Stimulated activated CD8-positive, alpha-beta memory T cell treated with anti-CD3 and anti-CD28 coated beads, Interleukin-15, amount 100 ng/mL, for 24 hours (primary cell): Measurements from ENCODE around the gene COL20A1.

ENCODE experiments used
- DNase-seq: peaks from one replicate; pipeline ENCODE4 v3.0.0-alpha.2; 2020; ENCODE audit warnings: low read depth

The COL20A1 gene

DNA sequence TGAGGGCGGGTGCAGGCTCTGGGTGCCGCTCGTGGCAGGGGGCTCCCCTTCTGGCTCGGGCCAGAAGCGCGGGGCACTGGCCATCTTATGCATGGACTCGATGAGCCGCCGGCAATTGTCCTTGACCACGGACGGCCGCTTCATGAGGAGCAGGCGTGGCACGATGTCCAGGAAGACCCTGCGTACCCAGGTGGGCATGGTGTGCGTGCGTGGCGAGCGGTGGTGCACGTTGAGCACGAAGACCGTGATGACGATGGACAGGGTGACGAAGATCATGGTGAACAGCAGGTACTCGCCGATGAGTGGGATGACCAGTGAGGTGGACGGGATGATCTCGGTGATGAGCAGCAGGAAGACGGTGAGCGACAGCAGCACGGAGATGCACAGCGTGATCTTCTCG is 57.2 kb downstream of the COL20A1 start:
- DNase-seq, result no peak

DNA sequence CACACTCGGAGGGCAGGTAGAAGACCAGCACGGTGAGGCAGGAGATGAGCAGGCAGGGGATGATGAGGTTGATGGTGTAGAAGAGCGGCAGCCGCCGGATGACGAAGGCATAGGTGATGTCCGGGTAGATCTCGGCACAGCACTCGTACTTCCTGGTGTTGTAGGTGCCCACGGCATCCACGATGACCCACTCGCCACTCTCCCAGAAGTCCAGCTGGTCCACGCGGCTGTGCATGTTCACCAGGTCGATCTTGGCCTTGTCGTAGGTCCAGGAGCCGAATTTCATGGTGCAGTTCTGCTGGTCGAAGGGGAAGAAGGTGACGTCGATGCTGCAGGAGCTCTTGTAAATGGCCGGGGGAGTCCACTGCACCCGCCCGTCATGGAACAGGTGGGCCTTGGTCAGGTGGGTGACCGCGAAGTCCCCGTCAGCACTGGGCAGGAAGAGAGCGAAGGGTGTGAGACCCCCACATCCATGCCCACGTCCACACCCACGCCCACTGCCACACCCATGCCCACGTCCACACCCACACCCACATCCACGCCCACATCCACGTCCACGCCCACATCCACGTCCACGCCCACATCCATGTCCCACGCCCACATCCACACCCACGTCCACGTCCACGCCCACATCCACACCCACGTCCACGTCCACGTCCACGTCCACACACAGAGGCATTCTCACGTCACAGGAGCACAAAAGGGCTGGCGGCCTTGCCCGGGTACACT is 57.8 kb downstream of the COL20A1 start:
- DNase-seq, result no peak

- DNase-seq, result no peak
Observed at GRCh38 chr20:63351326-63351700, 58.3 kb downstream of the COL20A1 start.

GRCh38 chr20:63351811-63352591 is 59.0 kb downstream of the COL20A1 start:
- DNase-seq, result no peak

GRCh38 chr20:63352811-63353221 is 59.8 kb downstream of the COL20A1 start:
- DNase-seq, result no peak

DNA sequence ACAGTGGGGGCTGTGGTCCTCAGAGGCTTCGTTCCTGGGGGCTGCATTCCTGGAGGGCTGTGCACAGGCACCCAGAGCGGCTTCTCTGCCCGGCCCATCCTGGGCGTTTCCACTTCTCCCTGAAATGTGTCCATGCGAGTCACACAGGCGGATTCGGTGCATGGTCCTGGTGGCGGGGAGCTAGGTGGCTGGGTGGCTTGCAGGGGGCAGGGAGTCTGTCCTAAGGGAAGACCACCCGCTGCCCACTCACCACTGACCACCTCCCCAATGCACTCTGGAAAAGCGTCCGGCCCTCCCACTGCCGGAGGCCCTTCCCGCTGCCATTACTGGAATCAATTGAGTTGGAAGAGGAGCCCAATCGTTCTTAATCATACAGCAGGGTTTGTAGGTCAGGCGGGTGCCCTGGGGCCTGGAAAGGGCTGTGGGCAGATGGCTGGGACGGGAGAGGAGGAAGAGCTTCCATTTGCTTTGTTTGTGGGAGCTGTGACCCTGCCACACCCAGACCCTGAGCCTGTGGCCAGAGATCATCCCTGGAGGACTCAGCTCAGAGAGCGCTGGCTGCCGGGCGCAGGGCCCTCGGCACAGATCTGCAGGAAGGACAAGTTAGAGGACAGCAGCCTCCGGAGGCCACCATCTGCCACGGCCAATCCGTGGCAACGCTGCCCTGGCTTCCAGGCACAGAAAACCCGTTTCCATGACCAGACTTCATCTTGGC is 61.8 kb downstream of the COL20A1 start:
- no peak for DNase-seq

DNA sequence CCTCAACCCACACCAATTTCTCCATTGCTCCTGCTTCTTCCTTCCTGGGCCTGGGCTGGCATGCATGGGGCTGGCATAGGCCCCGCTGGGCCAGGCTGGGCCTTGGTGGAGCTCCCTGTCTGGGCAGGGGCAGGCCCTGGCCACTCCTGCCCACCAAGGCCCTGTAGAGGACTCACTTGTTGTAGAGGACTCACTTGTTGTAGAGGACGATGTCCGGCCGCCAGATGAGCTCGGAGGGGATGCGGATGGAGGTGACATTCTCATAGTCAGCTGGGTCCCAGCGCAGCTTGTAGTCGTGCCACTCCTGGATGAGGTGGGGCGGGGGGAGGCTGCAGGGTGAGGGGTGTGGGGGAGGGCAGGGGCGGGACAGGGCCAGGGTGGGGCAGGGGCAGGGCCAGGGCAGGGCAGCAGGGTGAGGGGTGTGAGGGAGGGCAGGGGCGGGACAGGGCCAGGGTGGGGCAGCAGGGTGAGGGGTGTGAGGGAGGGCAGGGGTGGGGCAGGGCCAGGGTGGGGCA is 62.9 kb downstream of the COL20A1 start:
- no peak for DNase-seq

DNA sequence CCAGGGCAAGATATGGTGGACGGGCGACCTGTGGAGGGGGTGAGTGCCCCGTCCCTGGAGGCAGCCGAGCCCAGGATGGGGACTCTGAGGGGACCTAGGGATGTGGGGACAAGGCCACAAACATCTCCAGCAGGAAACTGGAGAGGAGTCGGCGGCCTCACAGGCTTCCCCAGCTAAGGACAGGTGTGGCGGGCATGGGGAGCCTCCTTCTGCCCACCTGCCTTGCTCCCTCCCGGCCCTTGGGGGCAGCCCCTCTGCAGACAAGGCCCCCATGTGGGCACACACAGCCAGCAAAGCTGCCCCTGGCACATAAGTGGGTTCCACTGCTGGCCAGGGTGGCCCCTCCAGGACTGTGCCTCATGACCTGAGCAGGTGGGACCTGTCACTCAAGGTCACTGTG is 63.5 kb downstream of the COL20A1 start:
- DNase-seq, result no peak

DNA sequence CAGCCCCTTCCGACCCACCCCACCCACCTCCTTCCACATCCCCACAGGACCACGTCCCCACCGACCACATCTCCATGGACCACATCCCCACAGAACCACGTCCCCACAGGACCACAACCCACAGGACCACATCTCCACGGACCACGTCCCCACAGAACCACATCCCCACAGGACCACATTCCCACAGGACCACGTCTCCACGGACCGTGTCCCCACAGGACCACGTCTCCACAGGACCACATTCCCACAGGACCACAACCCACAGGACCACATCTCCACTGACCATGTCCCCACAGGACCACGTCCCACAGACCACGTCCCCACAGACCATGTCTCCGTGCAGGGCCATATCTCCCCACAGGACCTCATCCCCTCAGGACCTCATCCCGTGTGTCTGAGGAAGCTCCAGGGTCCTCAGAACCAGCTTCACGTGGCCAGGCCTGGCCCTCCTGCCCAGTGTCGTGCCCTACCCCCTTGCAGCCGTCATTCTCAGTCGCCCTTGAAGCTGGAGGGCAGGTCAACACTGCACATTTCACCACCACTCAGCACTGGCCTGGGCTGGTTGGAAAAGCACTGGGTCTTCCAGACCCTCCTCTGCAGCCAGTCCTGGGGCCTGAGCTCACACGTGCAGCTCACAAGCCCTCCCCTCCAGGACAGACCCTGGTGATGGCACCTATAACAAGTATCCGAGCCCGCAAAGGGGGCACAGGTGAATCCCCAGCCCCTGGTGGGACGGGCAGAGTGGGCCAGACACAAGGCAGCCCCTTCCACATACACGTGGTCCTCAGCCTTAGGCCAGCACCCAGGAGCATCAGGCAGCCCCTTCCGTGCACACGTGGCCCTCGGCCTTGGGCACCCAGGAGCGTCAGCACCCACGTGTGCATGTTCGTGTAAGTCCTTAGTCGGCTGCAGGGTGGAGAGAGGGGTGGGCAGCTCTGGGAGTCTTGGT is 64.2 kb downstream of the COL20A1 start:
- DNase-seq, result no peak

DNA sequence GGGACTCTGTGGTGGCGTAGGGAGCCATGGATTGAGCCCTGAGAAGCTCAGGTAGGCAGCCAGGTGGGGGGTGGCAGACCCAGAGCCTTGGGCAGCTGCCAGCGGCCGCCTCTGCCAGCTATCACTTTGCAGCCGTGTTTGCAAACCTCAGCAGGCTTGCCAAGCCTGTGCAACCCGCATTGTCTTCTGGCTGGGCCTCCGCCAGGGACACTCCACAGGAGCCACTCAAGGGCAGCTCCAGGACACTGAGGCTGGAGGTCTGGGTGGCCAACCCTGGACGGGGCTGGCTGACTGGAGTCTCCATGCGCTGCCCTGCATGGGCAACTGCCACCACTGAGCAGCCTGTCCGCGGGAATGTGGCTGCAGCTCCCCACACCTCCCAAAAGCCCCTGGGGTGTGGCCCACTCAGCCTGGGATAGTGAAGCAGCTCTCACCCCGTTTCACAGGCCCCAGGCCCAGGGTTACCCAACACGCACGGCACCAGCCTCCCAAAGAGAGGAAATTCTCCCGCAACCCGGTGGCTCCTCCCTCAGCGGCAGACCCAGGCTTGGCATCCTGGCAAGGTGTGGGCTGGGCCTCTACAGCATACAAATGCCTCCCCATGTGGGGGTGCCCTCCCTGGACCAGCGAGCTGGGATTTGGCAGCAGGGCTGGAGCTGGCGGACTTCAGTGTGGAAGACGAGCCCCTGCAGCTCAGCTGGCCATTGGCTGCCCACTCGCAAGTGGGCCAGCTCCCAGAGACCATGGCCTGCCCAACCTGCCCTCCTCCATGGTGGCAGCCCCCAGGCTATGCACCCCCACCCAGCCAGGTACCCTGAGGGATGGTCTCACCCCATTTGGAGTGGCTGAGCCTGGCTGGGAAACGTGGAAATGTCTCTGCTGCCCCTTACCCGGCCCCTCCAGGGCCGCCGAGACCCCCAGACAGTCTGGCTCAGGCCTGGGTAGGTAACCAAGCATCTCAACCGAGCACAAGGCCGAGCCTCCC is 65.2 kb downstream of the COL20A1 start:
- DNase-seq, result no peak

DNA sequence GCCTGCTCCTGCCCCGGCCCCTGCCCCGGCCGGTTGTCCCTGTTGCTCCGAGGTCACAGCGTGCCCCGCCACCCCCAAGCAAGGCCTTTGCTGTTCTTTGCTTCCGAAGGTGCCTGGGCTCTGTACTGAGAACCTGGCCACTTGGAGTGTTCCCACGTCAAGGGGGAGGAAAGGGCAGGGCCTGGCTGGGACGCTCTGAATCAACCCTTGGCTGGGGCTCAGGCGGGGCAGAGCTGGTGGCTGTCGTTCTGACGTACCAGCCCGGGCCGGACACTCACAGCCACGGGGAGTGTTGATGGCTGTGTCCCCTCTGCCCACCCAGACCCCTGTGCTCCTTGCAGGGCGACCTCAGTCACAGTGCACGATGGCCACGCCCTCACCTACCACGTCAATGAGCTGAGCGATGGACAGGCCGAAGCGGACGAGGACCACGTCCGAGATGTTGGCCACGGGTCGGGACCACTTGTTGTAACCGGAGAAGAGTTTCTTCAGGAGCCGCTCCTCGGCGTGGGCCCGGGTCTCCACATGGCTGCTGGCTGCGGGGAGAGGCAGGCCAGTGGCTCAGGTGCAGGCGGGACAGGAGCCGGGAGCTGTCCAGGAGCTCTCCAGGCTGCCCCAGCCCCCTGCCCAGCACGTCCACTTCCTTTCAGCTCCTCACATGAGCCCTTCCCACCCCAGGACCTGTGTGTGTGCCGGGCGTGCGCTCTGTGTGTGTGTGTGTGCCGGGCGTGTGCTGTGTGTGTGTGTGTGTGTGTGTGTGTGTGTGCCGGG is 66.4 kb downstream of the COL20A1 start:
- no peak for DNase-seq

- no peak for DNase-seq
Observed at GRCh38 chr20:63359937-63360849, 67.2 kb downstream of the COL20A1 start.

DNA sequence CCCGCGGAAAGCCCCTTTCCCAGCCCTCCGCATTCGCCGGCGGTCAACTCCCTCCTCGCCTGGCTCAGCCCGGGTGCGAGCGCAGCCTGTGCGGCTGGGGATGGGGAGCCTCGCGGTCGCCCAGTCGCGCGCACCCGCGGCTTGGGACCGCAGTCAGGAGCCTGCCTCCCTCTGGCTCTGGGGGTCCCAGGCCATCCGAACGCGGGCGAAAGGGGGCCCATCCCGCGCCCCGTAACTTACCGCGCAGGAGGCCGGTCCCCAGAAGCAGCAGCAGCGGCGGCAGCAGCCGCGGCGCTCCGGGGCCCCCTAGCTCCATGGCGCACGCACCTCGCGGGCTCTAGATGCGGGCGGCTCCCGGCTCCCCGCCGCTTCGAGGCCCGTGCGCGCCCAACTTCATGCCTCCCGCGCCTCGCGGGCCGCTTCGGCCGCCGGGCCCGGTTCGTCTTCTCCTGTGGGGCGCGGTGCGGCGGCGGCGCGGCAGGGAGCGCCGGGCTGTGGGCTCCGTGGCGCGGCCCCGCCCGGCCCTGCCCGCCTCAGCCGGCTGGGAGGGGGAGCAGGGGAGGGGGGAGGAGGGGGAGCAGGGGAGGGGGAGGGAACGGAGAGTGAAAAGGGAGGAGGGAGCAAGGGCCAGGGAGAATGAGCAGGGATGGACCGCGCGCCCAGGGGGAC is 68.0 kb downstream of the COL20A1 start, which contains the start of gene CHRNA4:
Gene CHRNA4 (minus strand): TSS at position 500 of the 669 bp plus-strand sequence. CDS start 184 bp downstream, at position 316.
- no peak for DNase-seq

DNA sequence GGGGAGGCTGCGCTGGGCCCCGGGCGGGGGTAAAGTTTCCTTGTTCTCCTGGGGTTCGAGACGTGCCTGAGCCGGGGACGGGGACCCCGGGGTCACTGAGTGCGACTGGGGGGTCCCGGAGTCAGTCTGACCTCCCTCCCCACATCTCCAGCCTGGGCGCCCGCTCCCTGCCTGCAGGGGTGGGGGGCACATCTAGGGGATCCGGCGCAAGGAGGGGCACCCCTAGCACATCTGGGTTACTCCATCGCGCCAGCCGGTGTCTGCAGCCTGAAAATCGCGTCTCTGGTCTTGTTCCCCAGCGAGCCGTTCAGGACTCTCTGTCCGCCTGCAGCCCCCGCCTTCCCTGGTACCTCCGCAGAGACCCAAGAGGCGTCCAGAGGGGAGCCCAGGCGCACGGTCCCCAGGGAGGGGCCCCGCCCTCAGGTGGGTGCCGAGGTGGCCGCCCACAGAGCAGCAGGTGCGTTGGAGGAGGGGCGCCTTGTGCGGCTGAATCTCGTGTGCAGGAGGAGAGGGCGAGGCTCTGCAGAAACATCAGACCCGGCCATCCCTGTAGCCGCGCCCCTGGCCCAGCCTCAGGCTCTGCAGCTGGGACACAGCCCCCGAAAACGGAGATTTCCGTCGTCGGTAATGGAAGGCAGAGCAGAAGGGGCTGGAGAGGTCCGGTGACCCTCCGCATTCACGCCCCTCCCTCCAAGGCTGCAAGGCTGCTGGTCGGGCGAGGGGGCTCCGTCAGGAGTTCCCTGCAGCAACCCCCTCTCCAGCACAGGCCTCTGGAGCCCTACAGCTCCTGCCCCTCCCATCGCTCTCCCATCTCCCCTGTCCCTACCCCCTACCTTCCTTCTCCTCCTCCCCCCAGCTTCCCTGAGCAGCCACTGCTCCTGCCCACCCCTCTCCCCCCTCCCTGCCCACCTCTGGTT is 68.8 kb downstream of the COL20A1 start:
- DNase-seq, result no peak

GRCh38 chr20:63362436-63363009 is 69.5 kb downstream of the COL20A1 start:
- DNase-seq, result no peak
